PC-9 (cell line): Measurements from ENCODE around the gene HIRA. TPM values are rescaled to one million over a fixed set of nuclear protein-coding genes. Genes with fewer than 3 reads are reported as not detected.

ENCODE experiments used
- BruUV-seq: library from RNA; stranded (reverse); fragments of 400-500 nt; replicated peaks from 2 replicates; lab custom pipeline; 2021; lab: Mats Ljungman, UMichigan
- CTCF ChIA-PET: fragments of 300-600 bp; sonication (Branson Sonifier 250); formaldehyde crosslinking; loops from one replicate; lab custom pipeline; 2022; ENCODE audit warnings: antibody characterized with exemption; lab: Charles Lee
- POLR2A ChIA-PET: fragments of 300-600 bp; sonication (Branson Sonifier 250); formaldehyde crosslinking; loops from one replicate; lab custom pipeline; 2022; ENCODE audit warnings: antibody characterized with exemption; ENCODE audit not compliant: unreplicated experiment; lab: Charles Lee
- DNase-seq, 2 experiments: peaks; one replicate each; pipeline versions ENCODE4 v3.0.0 to v3.0.0-alpha.2; 2015 to 2022; ENCODE audit warnings: mixed read lengths in 1 of 2
- H2AFZ ChIP-seq: fragments of 200-600 bp; sonication (generic); 2 replicates; pipeline ENCODE4 v1.8.1; 2017; ENCODE audit warnings: antibody characterized with exemption
- H3F3A ChIP-seq: fragments of 200-600 bp; sonication (generic); 2 replicates; pipeline ENCODE4 v1.8.1; 2017; ENCODE audit warnings: antibody characterized with exemption, mild to moderate bottlenecking, low read depth; ENCODE audit not compliant: insufficient read depth
- H3K27ac ChIP-seq: fragments of 200-600 bp; sonication (generic); 2 replicates; pipeline ENCODE4 v1.6.1; 2016; ENCODE audit warnings: mixed run types
- H3K27me3 ChIP-seq: fragments of 200-600 bp; sonication (generic); 2 replicates; pipeline ENCODE4 v1.6.1; 2016; ENCODE audit warnings: low read depth, mixed run types; ENCODE audit not compliant: insufficient read depth
- H3K36me3 ChIP-seq: fragments of 200-600 bp; sonication (generic); 2 replicates; pipeline ENCODE4 v1.6.1; 2016; ENCODE audit warnings: low read depth, mixed run types
- H3K4me1 ChIP-seq: fragments of 200-600 bp; sonication (generic); replicated peaks from 2 replicates; pipeline ENCODE4 v1.6.1; 2016; ENCODE audit warnings: mixed run types; ENCODE audit not compliant: insufficient read depth
- H3K4me2 ChIP-seq: fragments of 200-600 bp; sonication (generic); 2 replicates; pipeline ENCODE4 v1.6.1; 2017; ENCODE audit warnings: mixed run types
- H3K4me3 ChIP-seq: fragments of 200-600 bp; sonication (generic); 2 replicates; pipeline ENCODE4 v1.6.1; 2016; ENCODE audit warnings: mixed run types
- H3K79me2 ChIP-seq: fragments of 200-600 bp; sonication (generic); 2 replicates; pipeline ENCODE4 v1.6.1; 2017; ENCODE audit warnings: low read depth, mixed run types
- H3K9me2 ChIP-seq: fragments of 200-600 bp; sonication (generic); 2 replicates; pipeline ENCODE4 v1.8.1; 2017; ENCODE audit warnings: mild to moderate bottlenecking; ENCODE audit not compliant: insufficient read depth
- H3K9me3 ChIP-seq: fragments of 200-600 bp; sonication (generic); 2 replicates; pipeline ENCODE4 v1.8.1; 2016; ENCODE audit warnings: low read depth; ENCODE audit not compliant: insufficient read depth
- H4K20me1 ChIP-seq: fragments of 200-600 bp; sonication (generic); 2 replicates; pipeline ENCODE4 v1.8.1; 2017; ENCODE audit not compliant: insufficient read depth
- EZH2 ChIP-seq: fragments of 200-600 bp; sonication (generic); IDR thresholded peaks from 2 replicates; pipeline ENCODE4 v1.8.0; 2017; ENCODE audit warnings: antibody characterized with exemption, low read depth
- intact Hi-C: fragments of 100-400 bp; cut with micrococcal nuclease; formaldehyde crosslinking; loops from one replicate; pipeline ENCODE4 v1.10.0; 2022; ENCODE audit not compliant: unreplicated experiment
- total RNA-seq: library from RNA; stranded (reverse); gene quantifications from 2 replicates; pipeline ENCODE4 v1.2.3, GENCODE V29; 2021
- TF ChIP-seq, protein P1 (sequence below): fragments of 200-600 bp; sonication (generic); conservative IDR thresholded peaks from 2 replicates; pipeline ENCODE4 v1.6.1; 2017; ENCODE audit warnings: mixed run types, antibody characterized with exemption, mild to moderate bottlenecking, moderate library complexity

HIRA gene
- total RNA-seq, 1 experiment from 2014 or later = 19.2 TPM

DNA sequence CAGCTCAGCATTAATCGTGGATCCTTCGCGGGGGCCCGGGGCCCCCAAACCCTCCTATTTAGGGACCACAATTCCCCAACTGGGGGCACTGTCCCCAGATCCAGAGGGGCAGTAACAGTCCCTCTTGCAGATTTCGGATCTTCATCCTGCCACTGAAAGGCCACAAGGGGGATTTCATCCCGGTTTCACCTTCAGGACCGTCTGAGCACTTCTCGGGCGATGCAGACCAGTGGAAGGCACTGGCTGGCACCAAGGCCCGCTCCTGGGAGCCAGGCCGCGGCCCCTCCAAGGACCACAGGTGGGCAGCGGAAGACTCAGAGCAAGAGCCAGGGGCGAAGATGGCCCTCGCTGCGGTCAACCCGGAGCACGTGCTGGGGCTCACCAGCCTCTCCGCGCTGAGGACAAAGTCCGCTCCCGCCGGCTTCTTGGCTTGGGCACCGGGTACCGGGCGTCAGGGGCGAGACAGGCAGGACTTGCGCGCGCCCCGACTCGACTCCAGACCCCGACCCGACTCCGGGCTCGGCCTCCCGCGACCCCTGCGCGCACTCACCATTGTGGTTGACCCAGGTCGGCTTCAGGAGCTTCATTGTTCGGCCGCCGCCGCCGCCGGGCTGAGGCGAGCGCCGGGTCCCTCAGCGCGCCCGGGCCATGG is 517 bp downstream of the HIRA start:
- Histone ChIP-seq H3K4me2 (peak overlapping the region; percentile 86), H3K79me2 (peaks cover 51% of the 10 kb centered on the region), H3K27me3 (no peaks in the 10 kb centered on the region), H3F3A (no peaks in the 10 kb centered on the region), H3K36me3 (no peaks in the 10 kb centered on the region), H2AFZ (peak overlapping the region; percentile 71), H3K9me3 (no peaks in the 10 kb centered on the region), H3K27ac (no peak overlapping the region), H3K4me1 (peaks cover 8% of the 10 kb centered on the region), H3K4me3 (peak overlapping the region; percentile 73), H4K20me1 (peaks cover 22% of the 10 kb centered on the region; the same call in 1 of the 2 replicates), H3K9me2 (no peaks in the 10 kb centered on the region)
- TF ChIP-seq, protein P1, sequence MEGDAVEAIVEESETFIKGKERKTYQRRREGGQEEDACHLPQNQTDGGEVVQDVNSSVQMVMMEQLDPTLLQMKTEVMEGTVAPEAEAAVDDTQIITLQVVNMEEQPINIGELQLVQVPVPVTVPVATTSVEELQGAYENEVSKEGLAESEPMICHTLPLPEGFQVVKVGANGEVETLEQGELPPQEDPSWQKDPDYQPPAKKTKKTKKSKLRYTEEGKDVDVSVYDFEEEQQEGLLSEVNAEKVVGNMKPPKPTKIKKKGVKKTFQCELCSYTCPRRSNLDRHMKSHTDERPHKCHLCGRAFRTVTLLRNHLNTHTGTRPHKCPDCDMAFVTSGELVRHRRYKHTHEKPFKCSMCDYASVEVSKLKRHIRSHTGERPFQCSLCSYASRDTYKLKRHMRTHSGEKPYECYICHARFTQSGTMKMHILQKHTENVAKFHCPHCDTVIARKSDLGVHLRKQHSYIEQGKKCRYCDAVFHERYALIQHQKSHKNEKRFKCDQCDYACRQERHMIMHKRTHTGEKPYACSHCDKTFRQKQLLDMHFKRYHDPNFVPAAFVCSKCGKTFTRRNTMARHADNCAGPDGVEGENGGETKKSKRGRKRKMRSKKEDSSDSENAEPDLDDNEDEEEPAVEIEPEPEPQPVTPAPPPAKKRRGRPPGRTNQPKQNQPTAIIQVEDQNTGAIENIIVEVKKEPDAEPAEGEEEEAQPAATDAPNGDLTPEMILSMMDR = no peak
- no peak for TF ChIP-seq EZH2
- no TSS peak for BruUV-seq
- ChIA-PET POLR2A (interaction anchor here (0.7 kb wide), 1 partner anchor 248 kb away, joined by 3 read pairs; no protein-coding TSS in a partner anchor), CTCF (no interaction called here)
- peak in 1 of 2 experiments; percentile 6 for DNase-seq
- intact Hi-C loops = no loop called here

DNA sequence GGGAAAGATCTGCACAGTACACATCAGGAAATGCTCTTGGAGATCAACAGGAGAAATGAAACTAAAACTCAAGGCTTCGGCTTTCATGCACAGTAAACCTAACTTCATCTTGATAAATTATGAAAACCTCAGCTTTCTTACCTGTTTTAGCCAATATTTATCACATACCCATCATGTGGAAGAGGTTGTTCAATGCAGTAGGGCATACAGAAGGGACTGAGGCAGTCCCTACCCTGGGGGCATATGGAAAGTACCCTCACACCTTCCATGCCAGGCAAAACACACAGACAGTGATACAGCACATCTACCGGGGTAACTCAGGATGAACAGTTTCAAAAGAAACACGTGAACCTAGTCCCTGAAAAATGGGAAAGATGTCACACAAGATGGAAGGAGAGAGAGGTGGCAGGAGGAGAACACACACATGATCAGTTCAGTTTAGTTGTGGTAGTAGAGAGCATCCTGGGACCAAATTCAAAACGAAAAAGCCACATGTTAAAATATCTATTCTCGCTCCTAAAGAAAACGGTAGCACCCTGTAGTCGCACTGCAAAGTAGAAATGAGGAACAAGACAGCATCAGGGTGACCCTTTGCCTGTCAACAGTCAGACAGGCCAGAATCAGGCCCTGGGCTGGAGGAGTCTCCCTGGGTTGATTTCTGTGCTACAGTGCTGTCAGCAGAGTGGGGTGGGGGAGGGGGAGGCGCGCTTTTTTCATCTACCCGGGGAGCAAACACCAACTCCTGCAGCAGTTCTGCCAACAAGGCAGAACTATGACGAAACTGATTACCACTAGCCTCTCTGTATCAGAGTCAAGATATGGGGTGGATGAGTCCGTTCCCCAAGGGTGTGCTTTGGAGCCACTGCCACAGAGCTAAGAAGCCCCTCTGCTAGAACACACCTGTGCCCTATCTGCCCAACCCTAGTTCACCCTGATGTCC is 1.3 kb downstream of the HIRA start:
- Histone ChIP-seq H2AFZ (peak overlapping the region; percentile 71), H3K4me3 (peak overlapping the region; percentile 73), H3K9me2 (no peaks in the 10 kb centered on the region), H3K27ac (no peak overlapping the region), H4K20me1 (peaks cover 22% of the 10 kb centered on the region; the same call in 1 of the 2 replicates), H3K79me2 (peaks cover 55% of the 10 kb centered on the region), H3F3A (no peaks in the 10 kb centered on the region), H3K27me3 (no peaks in the 10 kb centered on the region), H3K36me3 (no peaks in the 10 kb centered on the region), H3K4me1 (peaks cover 8% of the 10 kb centered on the region), H3K4me2 (peak overlapping the region; percentile 86), H3K9me3 (no peaks in the 10 kb centered on the region)
- no peak for TF ChIP-seq EZH2
- TF ChIP-seq, protein P1 = no peak
- CTCF ChIA-PET = interaction anchor here (0.5 kb wide), 1 partner anchor 28 kb away, joined by 3 read pairs; no protein-coding TSS in a partner anchor
- POLR2A ChIA-PET = no interaction called here
- intact Hi-C loops = no loop called here
- DNase-seq = no peak
- BruUV-seq = TSS peak; percentile 27

DNA sequence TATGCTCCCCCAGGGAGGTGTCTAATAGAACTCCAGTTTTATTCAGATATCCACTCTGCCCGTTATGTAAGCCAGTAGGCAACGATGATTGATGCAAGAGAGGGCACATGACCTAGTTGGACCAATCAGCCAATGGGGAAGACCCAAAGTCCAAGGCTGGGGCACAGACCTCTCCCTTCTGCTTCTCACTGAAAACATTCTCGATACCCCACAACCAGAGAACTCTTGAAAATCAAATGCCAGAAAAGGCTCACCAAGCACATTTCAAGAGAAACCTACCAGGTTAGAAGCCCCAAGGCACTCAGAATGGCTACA is 7.4 kb downstream of the HIRA start:
- CTCF ChIA-PET = no interaction called here

More for the DNA sequence above, 7.4 kb downstream of the HIRA start:
- Histone ChIP-seq H3K4me1 (no peaks in the 10 kb centered on the region), H3K9me2 (no peaks in the 10 kb centered on the region), H3K9me3 (no peaks in the 10 kb centered on the region), H3K79me2 (peaks cover 62% of the 10 kb centered on the region), H3K27ac (no peak overlapping the region), H3K4me3 (no peak overlapping the region), H3K27me3 (no peaks in the 10 kb centered on the region), H2AFZ (no peak overlapping the region), H4K20me1 (peaks cover 9% of the 10 kb centered on the region; the same call in 1 of the 2 replicates), H3K36me3 (no peaks in the 10 kb centered on the region), H3F3A (no peaks in the 10 kb centered on the region), H3K4me2 (no peak overlapping the region)
- DNase-seq = no peak
- POLR2A ChIA-PET = no interaction called here
- TF ChIP-seq, protein P1 = no peak
- no peak for TF ChIP-seq EZH2
- BruUV-seq = no TSS peak
- intact Hi-C loops = no loop called here
